ENCODE data around the gene VPS13D.
"Not testable (repeated sequence)": the region's sequence is repeated elsewhere in the genome, so short reads cannot be mapped to it uniquely, and the experiment has no call there.

The VPS13D gene

GRCh38 chr1:12201352-12202189, 28.3 kb upstream of the VPS13D start:
- no peak for DNase-seq

GRCh38 chr1:12202190-12202497, 27.7 kb upstream of the VPS13D start:
- no peak for DNase-seq

GRCh38 chr1:12202577-12202976, 27.3 kb upstream of the VPS13D start:
- DNase-seq: no peak

- no peak for DNase-seq
Observed at GRCh38 chr1:12203216-12204007, 26.4 kb upstream of the VPS13D start.

GRCh38 chr1:12204140-12204539, 25.7 kb upstream of the VPS13D start:
- no peak for DNase-seq

- DNase-seq: no peak
Observed at GRCh38 chr1:12204754-12205658, 24.8 kb upstream of the VPS13D start.

GRCh38 chr1:12206238-12206637, 23.6 kb upstream of the VPS13D start:
- no peak for DNase-seq

- DNase-seq: no peak
Observed at GRCh38 chr1:12206792-12207424, 22.9 kb upstream of the VPS13D start.

GRCh38 chr1:12208271-12208670, 21.6 kb upstream of the VPS13D start:
- DNase-seq: no peak

GRCh38 chr1:12208764-12209494, 20.9 kb upstream of the VPS13D start:
- DNase-seq: peak; percentile 90

- DNase-seq: no peak
Observed at GRCh38 chr1:12209495-12209832, 20.4 kb upstream of the VPS13D start.

GRCh38 chr1:12215118-12215961, 14.5 kb upstream of the VPS13D start:
- no peak for DNase-seq

GRCh38 chr1:12219800-12220199, 10.0 kb upstream of the VPS13D start:
- no peak for DNase-seq

- DNase-seq: no peak
Observed at GRCh38 chr1:12220890-12221289, 8.9 kb upstream of the VPS13D start.

GRCh38 chr1:12222700-12223099, 7.1 kb upstream of the VPS13D start:
- DNase-seq: not testable (repeated sequence)

- DNase-seq: not testable (repeated sequence)
Observed at GRCh38 chr1:12224092-12224491, 5.7 kb upstream of the VPS13D start.

- no peak for DNase-seq
Observed at GRCh38 chr1:12228979-12229378, 851 bp upstream of the VPS13D start.

- DNase-seq: no peak
Observed at GRCh38 chr1:12229386-12229834, 420 bp upstream of the VPS13D start.

GRCh38 chr1:12230549-12231275, 882 bp downstream of the VPS13D start:
- DNase-seq: no peak

- DNase-seq: no peak
Observed at GRCh38 chr1:12231276-12231595, 1.4 kb downstream of the VPS13D start.
